Ovary (tissue), 3 donors: ENCODE data around the gene LTBP2.

Experiments used
- CTCF ChIP-seq, 3 donors: fragments of 450-650 bp in 2 of 3; fragments of 200-600 bp in 1 of 3; IDR thresholded peaks; one replicate each; pipeline versions ENCODE4 v1.5.1 to v1.8.0; 2016 to 2022; ENCODE audit warnings: antibody characterized with exemption in 3 of 3, mild to moderate bottlenecking in 1 of 3
- EP300 ChIP-seq: sonication (generic); formaldehyde crosslinking; IDR thresholded peaks from one replicate; pipeline ENCODE4 v1.6.1; 2017; ENCODE audit warnings: antibody characterized with exemption
- POLR2A ChIP-seq: fragments of 450-650 bp; IDR thresholded peaks from one replicate; pipeline ENCODE4 v1.6.1; 2017; ENCODE audit warnings: antibody characterized with exemption, mild to moderate bottlenecking, moderate library complexity
- donor health status: DM: no; HTN: no; CAD: no.

GRCh38 chr14:74542056-74542685, 69.9 kb downstream of the LTBP2 start:
- no peak for TF ChIP-seq CTCF (IDR thresholded peaks at IDR 0.05)
- TF ChIP-seq POLR2A = no peak
- no peak for TF ChIP-seq EP300
